ENCODE measurements around the gene TMEM184A. TPM values are rescaled to one million over a fixed set of nuclear protein-coding genes. Genes with fewer than 3 reads are reported as not detected.

TMEM184A gene
- total and polyA plus RNA-seq, 2 of the 13 experiments (the other 11 are each of a cell fraction or from before 2014, with no cell fraction given) = 9.5 to 20.4 TPM

DNA sequence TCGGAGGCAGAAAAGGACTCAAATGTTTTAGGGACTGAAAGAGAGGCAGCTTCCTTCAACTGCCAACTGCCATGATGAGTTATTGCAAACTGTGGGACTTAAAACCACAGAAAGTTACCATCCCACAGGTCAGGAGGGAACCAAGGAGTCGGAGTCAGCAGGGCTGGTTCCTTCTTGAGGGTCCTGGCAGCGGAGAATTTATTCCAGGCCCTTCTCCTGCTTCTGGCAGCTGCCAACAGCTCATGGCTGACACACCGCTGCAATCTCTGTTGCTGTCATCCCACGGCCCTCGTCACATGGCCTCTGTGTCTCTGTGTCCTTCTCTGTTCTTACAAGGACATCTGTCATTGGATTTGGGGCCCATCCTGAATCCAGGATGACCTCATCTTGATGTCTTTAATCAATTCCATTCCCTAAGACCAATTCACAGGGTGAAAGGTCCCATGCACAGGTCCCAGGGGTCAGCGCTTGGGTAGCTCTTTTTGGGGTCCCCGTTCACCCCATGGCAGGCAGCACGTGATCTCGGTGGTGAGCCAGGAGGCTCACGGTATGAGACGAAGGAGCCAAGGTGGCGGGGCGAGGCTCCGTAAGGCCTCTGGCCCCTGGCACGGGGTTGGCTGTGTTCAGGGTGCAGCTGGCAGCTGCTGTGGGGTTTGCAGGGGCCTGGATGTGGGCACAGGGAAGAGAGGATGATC, 41.2 kb upstream of the TMEM184A start:
- DNase-seq (ENCODE audit: low spot score) (no peak), FAIRE-seq (no peak), ATAC-seq (no peak)
- no peaks in the 10 kb centered on the region for H4K20me1 ChIP-seq (ENCODE audit: insufficient read depth, low read length)
- no peaks in the 10 kb centered on the region for H3K79me2 ChIP-seq (ENCODE audit: insufficient read depth, low read length)
- H3K27ac ChIP-seq (ENCODE audit: extremely low read length, insufficient read depth, low read length) = no peak overlapping the region
- no TSS peak for BruUV-seq (replicated peaks)
- no peak overlapping the region for H3K9ac ChIP-seq (ENCODE audit: insufficient read depth, low read depth, low read length)
- no peak overlapping the region for H3K4me2 ChIP-seq (ENCODE audit: low read depth, low read length)
- in situ Hi-C loops (cut with HindIII; ENCODE audit: extremely low pct_ligation_motif_present, low pct_unique_long_range_greater_than_20kb) = loop anchor here (25.0 kb wide), 1 partner anchor 615 kb away; no protein-coding TSS in a partner anchor
- POLR2A ChIA-PET = no interaction called here
- H3K36me3 ChIP-seq (replicated peaks in 1 of 2; ENCODE audit: control insufficient read depth in 1 of 2, insufficient read depth in 2 of 2, low read length in 2 of 2) = no peaks in the 10 kb centered on the region
- no peak for TF ChIP-seq TOPORS (CRISPR knock-in tag; IDR thresholded peaks at IDR 0.05)
- TF ChIP-seq PHF21A (CRISPR knock-in tag; IDR thresholded peaks at IDR 0.05) = no peak
- H3K27me3 ChIP-seq (ENCODE audit: control insufficient read depth in 1 of 2, insufficient read depth in 2 of 2, low read length in 2 of 2) = peaks cover 5 to 78% of the 10 kb centered on the region in 2 experiments; a peak in 3 of 5 replicates
- 32% methylated on average over 11 of the region's 16 CpGs for WGBS (ENCODE audit: low lambda C conversion rate)
- no peak overlapping the region for H2AFZ ChIP-seq (ENCODE audit: low read length)
- CTCF ChIA-PET (ENCODE audit: low intra/inter-chr PET ratio, low total read pairs) = no interaction called here
- H3K4me1 ChIP-seq (ENCODE audit: insufficient read depth, low read length) = 0 out of 2 replicates have a peak, but pooled peaks cover 5% of the 10 kb centered on the region
- no peak overlapping the region for H3K4me3 ChIP-seq (replicated peaks in 1 of 3; ENCODE audit: insufficient read depth in 1 of 3, low read depth in 2 of 3, low read length in 3 of 3)
- no peaks in the 10 kb centered on the region for H3K9me3 ChIP-seq (ENCODE audit: low read length)
- intact Hi-C loops (cut with micrococcal nuclease; ENCODE audit: unreplicated experiment) = no loop called here

- ATAC-seq = no peak
- WGBS (ENCODE audit: low lambda C conversion rate) = 33% methylated on average over 34 of the region's 39 CpGs
- TF ChIP-seq RBM39 (IDR thresholded peaks at IDR 0.05; ENCODE audit: low read depth, low read length, poor library complexity, severe bottlenecking) = no peak
- TF ChIP-seq NR2F6 (IDR thresholded peaks at IDR 0.05) = no peak
- no peak for TF ChIP-seq NR2F6 (CRISPR knock-in tag; IDR thresholded peaks at IDR 0.05)
- TF ChIP-seq ZNF546 (CRISPR knock-in tag; conservative IDR thresholded peaks at IDR 0.05) = no peak
- TF ChIP-seq GLMP (CRISPR knock-in tag; IDR thresholded peaks at IDR 0.05; ENCODE audit: borderline replicate concordance) = no peak
- no peak for TF ChIP-seq GTF3A (CRISPR knock-in tag; conservative IDR thresholded peaks at IDR 0.05)
- no peak for TF ChIP-seq MXD3 (CRISPR knock-in tag; IDR thresholded peaks at IDR 0.05)
- TF ChIP-seq, protein P1, sequence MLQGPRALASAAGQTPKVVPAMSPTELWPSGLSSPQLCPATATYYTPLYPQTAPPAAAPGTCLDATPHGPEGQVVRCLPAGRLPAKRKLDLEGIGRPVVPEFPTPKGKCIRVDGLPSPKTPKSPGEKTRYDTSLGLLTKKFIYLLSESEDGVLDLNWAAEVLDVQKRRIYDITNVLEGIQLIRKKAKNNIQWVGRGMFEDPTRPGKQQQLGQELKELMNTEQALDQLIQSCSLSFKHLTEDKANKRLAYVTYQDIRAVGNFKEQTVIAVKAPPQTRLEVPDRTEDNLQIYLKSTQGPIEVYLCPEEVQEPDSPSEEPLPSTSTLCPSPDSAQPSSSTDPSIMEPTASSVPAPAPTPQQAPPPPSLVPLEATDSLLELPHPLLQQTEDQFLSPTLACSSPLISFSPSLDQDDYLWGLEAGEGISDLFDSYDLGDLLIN (CRISPR knock-in tag; IDR thresholded peaks at IDR 0.05; ENCODE audit: borderline replicate concordance) = no peak
- no peak for TF ChIP-seq ZNF256 (CRISPR knock-in tag; conservative IDR thresholded peaks at IDR 0.05)
- no peak for TF ChIP-seq NFIC (IDR thresholded peaks at IDR 0.05; ENCODE audit: low read length)
- TF ChIP-seq KLF13 (CRISPR knock-in tag; IDR thresholded peaks at IDR 0.05) = no peak
- no peak for TF ChIP-seq RORA (CRISPR knock-in tag; IDR thresholded peaks at IDR 0.05)
- no peak for TF ChIP-seq ZNF530 (CRISPR knock-in tag; IDR thresholded peaks at IDR 0.05; ENCODE audit: low read depth)
Measured at GRCh38 chr7:1596181-1597043, 40.4 kb upstream of the TMEM184A start.

More at GRCh38 chr7:1596181-1597043, 40.4 kb upstream of the TMEM184A start:
- no peak overlapping the region for H3K4me3 ChIP-seq (replicated peaks in 1 of 3; ENCODE audit: insufficient read depth in 1 of 3, low read depth in 2 of 3, low read length in 3 of 3)
- H2AFZ ChIP-seq (ENCODE audit: low read length) = no peak overlapping the region
- ChIA-PET CTCF (ENCODE audit: low intra/inter-chr PET ratio, low total read pairs) (no interaction called here), POLR2A (no interaction called here)
- in situ Hi-C loops (cut with HindIII; ENCODE audit: extremely low pct_ligation_motif_present, low pct_unique_long_range_greater_than_20kb) (loop anchor here (25.0 kb wide), 1 partner anchor 616 kb away; no protein-coding TSS in a partner anchor), intact Hi-C loops (cut with micrococcal nuclease; ENCODE audit: unreplicated experiment) (no loop called here)
- no peak overlapping the region for H3K27ac ChIP-seq (ENCODE audit: extremely low read length, insufficient read depth, low read length)
- no peak overlapping the region for H3K4me2 ChIP-seq (ENCODE audit: low read depth, low read length)
- no TSS peak for BruUV-seq (replicated peaks)
- H3K9ac ChIP-seq (ENCODE audit: insufficient read depth, low read depth, low read length) = no peak overlapping the region
- DNase-seq (ENCODE audit: low spot score) (no peak), FAIRE-seq (no peak)
- no peaks in the 10 kb centered on the region for H4K20me1 ChIP-seq (ENCODE audit: insufficient read depth, low read length)
- H3K4me1 ChIP-seq (ENCODE audit: insufficient read depth, low read length) = 0 out of 2 replicates have a peak, but pooled peaks cover 5% of the 10 kb centered on the region
- no peaks in the 10 kb centered on the region for H3K79me2 ChIP-seq (ENCODE audit: insufficient read depth, low read length)
- H3K27me3 ChIP-seq (ENCODE audit: control insufficient read depth in 1 of 2, insufficient read depth in 2 of 2, low read length in 2 of 2) = peaks cover 5 to 78% of the 10 kb centered on the region in 2 experiments; a peak in 3 of 5 replicates
- no peaks in the 10 kb centered on the region for H3K9me3 ChIP-seq (ENCODE audit: low read length)
- H3K36me3 ChIP-seq (replicated peaks in 1 of 2; ENCODE audit: control insufficient read depth in 1 of 2, insufficient read depth in 2 of 2, low read length in 2 of 2) = no peaks in the 10 kb centered on the region

Measured in HepG2 (cell line).